Natural killer cell (primary cell): ENCODE results near the gene TMEM266. TPM values are rescaled to one million over a fixed set of nuclear protein-coding genes. Genes with fewer than 3 reads are reported as not detected.

Experiments used
- ATAC-seq, 3 donors: fragments of 150-1000 bp in 2 of 3; fragments of 200-7000 bp in 1 of 3; cut with Tn5 transposase; 1 replicate in 1 of 3; 2 replicates in 2 of 3; pipeline ENCODE4 v1.10.0; 2021; ENCODE audit warnings: mild to moderate bottlenecking in 2 of 3, moderate library complexity in 2 of 3
- DNase-seq, 2 donors: peaks; one replicate each; pipeline versions ENCODE4 v3.0.0 to v3.0.0-alpha.2; 2013 to 2021; ENCODE audit warnings: mixed read lengths in 1 of 2
- H3K27ac ChIP-seq: one replicate; pipeline ENCODE4 v1.5.1; 2013; ENCODE audit warnings: mild to moderate bottlenecking, low read length
- H3K27me3 ChIP-seq: one replicate; pipeline ENCODE4 v1.6.1; 2013; ENCODE audit warnings: low read length; ENCODE audit not compliant: control insufficient read depth, insufficient read depth
- H3K36me3 ChIP-seq: one replicate; pipeline ENCODE4 v1.6.1; 2013; ENCODE audit warnings: low read length; ENCODE audit not compliant: control insufficient read depth, insufficient read depth
- H3K4me1 ChIP-seq: one replicate; pipeline ENCODE4 v1.6.1; 2013; ENCODE audit warnings: low read length; ENCODE audit not compliant: control insufficient read depth, insufficient read depth
- H3K4me3 ChIP-seq: one replicate; pipeline ENCODE4 v1.5.1; 2013; ENCODE audit warnings: low read length
- H3K9me3 ChIP-seq: one replicate; pipeline ENCODE4 v1.6.1; 2013; ENCODE audit warnings: low read length; ENCODE audit not compliant: control insufficient read depth, insufficient read depth
- H3K27ac Mint-ChIP-seq, 2 donors: one replicate each; pipeline ENCODE4 v1.8.0; 2022; ENCODE audit warnings: mild to moderate bottlenecking in 2 of 2, mixed read lengths in 2 of 2, moderate library complexity in 1 of 2
- H3K27me3 Mint-ChIP-seq, 2 donors: one replicate each; pipeline ENCODE4 v1.8.0; 2022; ENCODE audit warnings: low read depth in 2 of 2, mixed read lengths in 2 of 2
- H3K36me3 Mint-ChIP-seq: one replicate; pipeline ENCODE4 v1.8.0; 2022; ENCODE audit warnings: mixed read lengths
- H3K4me1 Mint-ChIP-seq, 2 donors: one replicate each; pipeline ENCODE4 v1.8.0; 2022; ENCODE audit warnings: mixed read lengths in 2 of 2
- H3K4me3 Mint-ChIP-seq: one replicate; pipeline ENCODE4 v1.8.0; 2022; ENCODE audit warnings: mild to moderate bottlenecking, moderate library complexity, mixed read lengths
- H3K9me3 Mint-ChIP-seq, 2 donors: one replicate each; pipeline ENCODE4 v1.8.0; 2022; ENCODE audit warnings: mixed read lengths in 2 of 2
- WGBS: methylation state at CpG from one replicate; pipeline ENCODE4 v1.1.7; 2013; ENCODE audit warnings: missing lambda C conversion rate; ENCODE audit not compliant: insufficient coverage; 5-methylcytosine and 5-hydroxymethylcytosine counted together
- intact Hi-C: fragments of 100-400 bp; cut with micrococcal nuclease; formaldehyde crosslinking; loops from one replicate; pipeline ENCODE4 v1.14.2; 2022
- total RNA-seq, 4 donors: library from RNA; stranded (reverse); fragments of 120-200 nt in 1 of 4; gene quantifications; one replicate each; pipeline versions ENCODE4 v1.2.3 to v1.2.4, GENCODE V29; 2013 to 2022
- TF ChIP-seq, protein P1 (sequence below): fragments of 200-600 bp; IDR thresholded peaks from one replicate; pipeline ENCODE4 v1.8.0; 2022; ENCODE audit warnings: antibody characterized with exemption

Gene TMEM266
- total RNA-seq, 3 donors from 2014 or later (not counting 1 experiment from before 2014, with no cell fraction given): not detected

DNA sequence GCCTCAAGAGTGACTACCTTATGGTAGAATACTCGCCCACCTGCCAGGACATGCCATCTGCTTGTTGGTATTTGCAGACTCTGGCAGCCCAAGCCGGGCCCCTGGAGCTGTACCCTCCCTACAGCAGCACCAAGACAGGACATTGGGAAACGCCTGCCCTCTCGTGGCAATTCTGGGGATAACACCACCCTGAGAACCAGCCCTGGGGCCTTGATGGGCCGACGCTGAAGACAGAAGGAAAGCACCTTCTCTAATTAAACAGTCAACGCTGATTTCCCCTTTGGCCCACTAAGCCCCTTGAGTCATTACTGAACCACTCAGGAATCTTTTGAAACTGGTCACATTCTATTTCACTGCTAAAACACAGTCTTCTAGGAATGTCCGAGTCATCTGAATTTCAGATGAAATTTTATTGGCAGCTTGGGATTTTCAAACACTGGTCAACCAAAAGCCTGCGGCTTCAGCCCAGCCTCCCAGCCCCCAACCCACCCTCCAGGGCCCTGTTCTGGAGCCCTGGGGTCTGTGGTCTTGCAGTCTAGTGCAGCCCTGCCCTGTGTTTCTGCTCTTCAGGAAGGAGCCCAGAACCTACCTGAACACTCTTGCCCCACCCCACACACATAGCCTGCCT is 91.3 kb downstream of the TMEM266 start:
- Mint-ChIP-seq H3K4me3 (no peak overlapping the region), H3K36me3 (no peaks in the 10 kb centered on the region), H3K27me3 (peaks cover 9 to 10% of the 10 kb centered on the region in 2 donors), H3K9me3 (no peaks in the 10 kb centered on the region), H3K27ac (peak overlapping the region in 1 of 2 donors; percentile 36), H3K4me1 (peaks cover 10 to 19% of the 10 kb centered on the region in 2 donors)
- no peaks in the 10 kb centered on the region for H3K9me3 ChIP-seq
- H3K36me3 ChIP-seq: no peaks in the 10 kb centered on the region
- intact Hi-C loops: loop anchor here (5.0 kb wide), 1 partner anchor 424 kb away; no protein-coding TSS in a partner anchor
- TF ChIP-seq, protein P1, sequence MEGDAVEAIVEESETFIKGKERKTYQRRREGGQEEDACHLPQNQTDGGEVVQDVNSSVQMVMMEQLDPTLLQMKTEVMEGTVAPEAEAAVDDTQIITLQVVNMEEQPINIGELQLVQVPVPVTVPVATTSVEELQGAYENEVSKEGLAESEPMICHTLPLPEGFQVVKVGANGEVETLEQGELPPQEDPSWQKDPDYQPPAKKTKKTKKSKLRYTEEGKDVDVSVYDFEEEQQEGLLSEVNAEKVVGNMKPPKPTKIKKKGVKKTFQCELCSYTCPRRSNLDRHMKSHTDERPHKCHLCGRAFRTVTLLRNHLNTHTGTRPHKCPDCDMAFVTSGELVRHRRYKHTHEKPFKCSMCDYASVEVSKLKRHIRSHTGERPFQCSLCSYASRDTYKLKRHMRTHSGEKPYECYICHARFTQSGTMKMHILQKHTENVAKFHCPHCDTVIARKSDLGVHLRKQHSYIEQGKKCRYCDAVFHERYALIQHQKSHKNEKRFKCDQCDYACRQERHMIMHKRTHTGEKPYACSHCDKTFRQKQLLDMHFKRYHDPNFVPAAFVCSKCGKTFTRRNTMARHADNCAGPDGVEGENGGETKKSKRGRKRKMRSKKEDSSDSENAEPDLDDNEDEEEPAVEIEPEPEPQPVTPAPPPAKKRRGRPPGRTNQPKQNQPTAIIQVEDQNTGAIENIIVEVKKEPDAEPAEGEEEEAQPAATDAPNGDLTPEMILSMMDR: peak; percentile 90
- WGBS: 12% methylated on average over 9 of the region's 9 CpGs
- H3K27me3 ChIP-seq: peaks cover 7% of the 10 kb centered on the region
- H3K4me1 ChIP-seq: peaks cover 13% of the 10 kb centered on the region
- H3K4me3 ChIP-seq: no peak overlapping the region
- H3K27ac ChIP-seq: no peak overlapping the region
- peak; percentile 69 to 85 for DNase-seq
- ATAC-seq: peak; percentile 87 to 97 (median 95)

DNA sequence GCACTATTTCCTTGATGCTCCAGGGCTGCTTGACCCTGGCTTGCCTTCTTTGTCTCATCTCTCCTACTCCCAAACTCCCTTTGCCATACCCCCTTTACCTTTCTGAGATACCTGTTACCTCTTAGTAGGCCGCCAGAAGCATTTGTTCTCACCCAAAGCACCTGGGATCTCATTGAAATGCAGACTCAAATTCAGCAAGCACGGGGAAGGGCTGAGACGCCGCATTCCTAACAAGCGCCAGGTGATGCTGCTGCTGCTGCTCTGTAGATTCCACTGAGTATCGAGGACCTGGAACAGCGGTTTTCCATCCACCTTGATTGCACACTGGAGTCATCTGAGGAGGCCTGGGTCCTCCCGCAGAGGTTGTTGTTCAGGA is 91.8 kb downstream of the TMEM266 start:
- Histone ChIP-seq H3K27ac (no peak overlapping the region), H3K36me3 (no peaks in the 10 kb centered on the region), H3K9me3 (no peaks in the 10 kb centered on the region), H3K4me1 (peaks cover 13% of the 10 kb centered on the region), H3K27me3 (peaks cover 7% of the 10 kb centered on the region), H3K4me3 (no peak overlapping the region)
- no peak overlapping the region for H3K27ac Mint-ChIP-seq
- intact Hi-C loops: loop anchor here (5.0 kb wide), 1 partner anchor 424 kb away; no protein-coding TSS in a partner anchor
- H3K36me3 Mint-ChIP-seq: no peaks in the 10 kb centered on the region
- no peak for DNase-seq
- 94% methylated on average over 8 of the region's 8 CpGs for WGBS
- no peak for ATAC-seq
- H3K4me3 Mint-ChIP-seq: no peak overlapping the region
- peaks cover 5 to 8% of the 10 kb centered on the region in 2 donors for H3K27me3 Mint-ChIP-seq
- H3K4me1 Mint-ChIP-seq: peaks cover 10 to 19% of the 10 kb centered on the region in 2 donors
- TF ChIP-seq, protein P1: no peak
- H3K9me3 Mint-ChIP-seq: no peaks in the 10 kb centered on the region

DNA sequence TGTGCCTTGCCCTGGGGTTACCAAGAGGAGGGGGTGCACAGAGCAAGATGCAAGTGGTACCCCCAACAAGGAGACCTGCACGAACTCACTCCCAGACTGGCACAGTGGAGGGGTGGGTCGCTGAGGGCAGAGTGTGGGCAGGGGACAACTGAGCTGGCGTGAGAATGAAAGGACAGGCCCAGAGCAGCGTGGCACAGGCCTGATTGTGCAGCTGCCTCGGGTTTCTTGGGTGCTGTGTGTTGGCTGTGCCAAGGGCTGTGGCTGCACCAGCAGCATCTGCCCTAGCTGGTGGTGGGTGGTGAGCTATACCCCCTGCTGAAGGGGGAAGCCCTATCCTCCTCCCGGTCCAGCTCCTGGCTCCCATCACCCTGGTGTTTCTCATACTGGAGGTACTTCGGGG is 92.4 kb downstream of the TMEM266 start:
- ATAC-seq (no peak), DNase-seq (no peak)
- H3K4me3 Mint-ChIP-seq: no peak overlapping the region
- no peaks in the 10 kb centered on the region for H3K36me3 Mint-ChIP-seq
- Histone ChIP-seq H3K4me1 (peaks cover 13% of the 10 kb centered on the region), H3K27me3 (peaks cover 2% of the 10 kb centered on the region), H3K36me3 (no peaks in the 10 kb centered on the region), H3K4me3 (no peak overlapping the region), H3K9me3 (no peaks in the 10 kb centered on the region), H3K27ac (no peak overlapping the region)
- peaks cover 10 to 19% of the 10 kb centered on the region in 2 donors for H3K4me1 Mint-ChIP-seq
- TF ChIP-seq, protein P1: no peak
- H3K9me3 Mint-ChIP-seq: no peaks in the 10 kb centered on the region
- intact Hi-C loops: loop anchor here (5.0 kb wide), 1 partner anchor 425 kb away; no protein-coding TSS in a partner anchor
- peaks cover 0 to 3% of the 10 kb centered on the region in 2 donors for H3K27me3 Mint-ChIP-seq
- WGBS: 90% methylated on average over 7 of the region's 7 CpGs
- no peak overlapping the region for H3K27ac Mint-ChIP-seq
